HEK293T (cell line): ENCODE data around the gene LMO7.
A peak's percentile ranks its signal among the peaks of the same experiment; 100 is the strongest.
"Not testable (repeated sequence)": the region's sequence is repeated elsewhere in the genome, so short reads cannot be mapped to it uniquely, and the experiment has no call there.

Experiments used
- CTCF ChIA-PET: fragments of 350-600 bp; formaldehyde crosslinking; extraction: SDS; loops from one replicate; lab custom pipeline; 2021; ENCODE audit warnings: antibody characterized with exemption, inconsistent platforms; lab: Yijun Ruan, JAX
- POLR2A ChIA-PET: fragments of 350-600 bp; formaldehyde crosslinking; extraction: SDS; loops from one replicate; lab custom pipeline; 2020; ENCODE audit warnings: antibody characterized with exemption, inconsistent platforms; lab: Yijun Ruan, JAX
- DNase-seq: peaks from one replicate; pipeline ENCODE4 v3.0.0; 2012; ENCODE audit warnings: mixed read lengths; ENCODE audit errors: extremely low spot score
- ARNT ChIP-seq: fragments of 450-650 bp; IDR thresholded peaks from 2 replicates; pipeline ENCODE4 v1.6.1; 2017; ENCODE audit warnings: mild to moderate bottlenecking
- BHLHE40 ChIP-seq: fragments of 450-650 bp; IDR thresholded peaks from 2 replicates; pipeline ENCODE4 v1.6.1; 2016; ENCODE audit warnings: mild to moderate bottlenecking, moderate library complexity, borderline replicate concordance
- CTBP1 ChIP-seq: fragments of 450-650 bp; IDR thresholded peaks from 2 replicates; pipeline ENCODE4 v1.6.1; 2016; ENCODE audit warnings: borderline replicate concordance
- ELF4 ChIP-seq: fragments of 450-650 bp; IDR thresholded peaks from 2 replicates; pipeline ENCODE4 v1.6.1; 2017; ENCODE audit warnings: antibody characterized with exemption
- FOXA1 ChIP-seq: fragments of 450-650 bp; IDR thresholded peaks from 2 replicates; pipeline ENCODE4 v1.6.1; 2016; ENCODE audit warnings: mild to moderate bottlenecking
- FOXK2 ChIP-seq: fragments of 450-650 bp; IDR thresholded peaks from 2 replicates; pipeline ENCODE4 v1.6.1; 2016; ENCODE audit warnings: mild to moderate bottlenecking
- FOXM1 ChIP-seq: fragments of 450-650 bp; IDR thresholded peaks from 2 replicates; pipeline ENCODE4 v1.6.1; 2017; ENCODE audit warnings: mild to moderate bottlenecking, borderline replicate concordance
- HDGF ChIP-seq: fragments of 450-650 bp; IDR thresholded peaks from 2 replicates; pipeline ENCODE4 v1.6.1; 2017; ENCODE audit warnings: antibody characterized with exemption, borderline replicate concordance
- L3MBTL2 ChIP-seq: fragments of 450-650 bp; conservative IDR thresholded peaks from 2 replicates; pipeline ENCODE4 v1.6.1; 2016; ENCODE audit warnings: mild to moderate bottlenecking
- LEF1 ChIP-seq: fragments of 450-650 bp; IDR thresholded peaks from 2 replicates; pipeline ENCODE4 v1.6.1; 2017; ENCODE audit warnings: mild to moderate bottlenecking, borderline replicate concordance
- NFRKB ChIP-seq: fragments of 450-650 bp; IDR thresholded peaks from 2 replicates; pipeline ENCODE4 v1.6.1; 2016; ENCODE audit warnings: mild to moderate bottlenecking, moderate library complexity
- SP1 ChIP-seq: fragments of 450-650 bp; IDR thresholded peaks from 2 replicates; pipeline ENCODE4 v1.6.1; 2017
- SUZ12 ChIP-seq: fragments of 450-650 bp; IDR thresholded peaks from 2 replicates; pipeline ENCODE4 v1.6.1; 2016; ENCODE audit warnings: mild to moderate bottlenecking
- TARDBP ChIP-seq: fragments of 450-650 bp; IDR thresholded peaks from 2 replicates; pipeline ENCODE4 v1.6.1; 2016
- ZNF384 ChIP-seq: fragments of 450-650 bp; IDR thresholded peaks from 2 replicates; pipeline ENCODE4 v1.6.1; 2016
- TF ChIP-seq, protein P1 (sequence below): fragments of 450-650 bp; IDR thresholded peaks from 2 replicates; pipeline ENCODE4 v1.6.1; 2016

LMO7 gene

GRCh38 chr13:75776550-75776949 is 140.4 kb downstream of the LMO7 start:
- CTCF ChIA-PET = interaction anchor here (0.5 to 1.2 kb wide), 3 partner anchors 11 to 81 kb away, joined by 3 to 5 read pairs (median 3); no protein-coding TSS in a partner anchor
- DNase-seq = no peak
- POLR2A ChIA-PET = no interaction called here
- no peak for TF ChIP-seq FOXA1
- TF ChIP-seq NFRKB = no peak
- TF ChIP-seq ARNT = no peak
- no peak for TF ChIP-seq ZNF384
- no peak for TF ChIP-seq FOXM1
- TF ChIP-seq LEF1 = no peak
- TF ChIP-seq ELF4 = no peak

DNA sequence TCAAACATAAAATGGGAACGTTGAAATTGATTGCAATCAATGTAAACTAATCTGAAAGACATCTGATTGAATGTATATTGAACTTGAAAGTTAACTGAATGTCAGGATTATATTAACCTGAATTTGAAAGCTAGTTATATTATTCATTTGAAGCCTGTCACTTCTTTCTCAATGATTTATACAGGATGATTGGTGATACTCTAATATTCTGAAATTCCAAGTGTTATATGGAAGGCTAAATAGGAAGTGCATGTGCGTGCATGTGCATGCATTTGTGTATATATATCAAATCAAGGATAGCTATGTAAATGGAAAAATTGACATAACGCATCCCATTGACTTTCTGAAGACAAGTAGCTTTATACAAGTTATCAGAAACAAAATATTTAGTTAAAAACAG is 143.3 kb downstream of the LMO7 start:
- CTCF ChIA-PET = no interaction called here
- POLR2A ChIA-PET = no interaction called here
- DNase-seq = no peak
- TF ChIP-seq FOXM1 (no peak), TARDBP (no peak), FOXA1 (no peak), CTBP1 (no peak), SP1 (no peak), BHLHE40 (no peak), SUZ12 (no peak), NFRKB (no peak), ZNF384 (no peak), ELF4 (no peak), L3MBTL2 (no peak), HDGF (no peak), LEF1 (no peak), ARNT (no peak), FOXK2 (no peak)
- TF ChIP-seq, protein P1, sequence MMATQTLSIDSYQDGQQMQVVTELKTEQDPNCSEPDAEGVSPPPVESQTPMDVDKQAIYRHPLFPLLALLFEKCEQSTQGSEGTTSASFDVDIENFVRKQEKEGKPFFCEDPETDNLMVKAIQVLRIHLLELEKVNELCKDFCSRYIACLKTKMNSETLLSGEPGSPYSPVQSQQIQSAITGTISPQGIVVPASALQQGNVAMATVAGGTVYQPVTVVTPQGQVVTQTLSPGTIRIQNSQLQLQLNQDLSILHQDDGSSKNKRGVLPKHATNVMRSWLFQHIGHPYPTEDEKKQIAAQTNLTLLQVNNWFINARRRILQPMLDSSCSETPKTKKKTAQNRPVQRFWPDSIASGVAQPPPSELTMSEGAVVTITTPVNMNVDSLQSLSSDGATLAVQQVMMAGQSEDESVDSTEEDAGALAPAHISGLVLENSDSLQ = no peak

GRCh38 chr13:75780103-75780502 is 144.0 kb downstream of the LMO7 start:
- CTCF ChIA-PET = not testable (repeated sequence)

DNA sequence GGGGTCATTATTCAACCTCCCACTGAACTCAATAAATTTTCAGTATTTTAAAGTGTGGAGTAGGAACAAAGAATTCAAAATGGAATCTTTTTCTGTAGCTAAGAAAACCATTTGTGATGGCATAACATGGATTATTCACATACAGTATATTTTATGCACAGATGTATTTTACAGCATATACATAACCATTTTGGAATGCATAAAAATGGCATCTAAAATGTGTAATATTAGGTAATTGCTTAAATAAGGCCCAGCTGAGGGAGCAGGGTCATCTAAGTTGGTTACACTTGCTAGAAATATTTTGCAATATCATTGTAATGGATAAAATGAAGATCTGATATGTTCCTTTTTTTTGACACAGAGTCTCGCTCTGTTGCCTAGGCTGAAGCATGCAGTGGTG is 146.9 kb downstream of the LMO7 start:
- ChIA-PET CTCF (interaction anchor here (1.7 kb wide), 1 partner anchor 87 kb away, joined by 6 read pairs; no protein-coding TSS in a partner anchor), POLR2A (no interaction called here)
- DNase-seq = no peak
- TF ChIP-seq L3MBTL2 (no peak), NFRKB (no peak), FOXK2 (no peak), ELF4 (no peak), ARNT (no peak), BHLHE40 (no peak), CTBP1 (no peak), LEF1 (no peak), FOXM1 (no peak), HDGF (no peak), TARDBP (no peak), SP1 (no peak), ZNF384 (no peak), FOXA1 (no peak), SUZ12 (no peak)
- TF ChIP-seq, protein P1 = no peak

More at GRCh38 chr13:75780103-75780502, 144.0 kb downstream of the LMO7 start:
- POLR2A ChIA-PET, DNase-seq: not testable (repeated sequence)

DNA sequence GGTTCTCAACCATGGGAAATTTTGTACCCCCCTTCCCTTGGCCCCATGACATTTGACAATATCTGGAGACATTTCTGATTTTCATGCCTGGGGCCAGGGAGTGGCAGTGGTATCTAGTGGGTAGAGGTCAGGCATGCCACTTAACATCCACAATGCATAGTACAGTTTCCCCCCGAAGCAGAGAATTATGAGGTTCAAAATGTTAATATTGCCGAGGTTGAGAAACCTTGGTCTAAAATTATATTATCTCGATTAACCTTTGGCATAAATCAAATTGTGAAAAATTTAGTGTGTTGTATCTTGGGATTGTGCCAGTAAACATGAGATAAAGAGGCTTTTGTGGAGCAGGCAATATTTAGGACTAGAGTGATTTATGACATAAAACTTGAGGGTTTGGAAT is 147.9 kb downstream of the LMO7 start:
- no peak for DNase-seq
- POLR2A ChIA-PET = no interaction called here

GRCh38 chr13:75785130-75785529 is 149.0 kb downstream of the LMO7 start:
- POLR2A ChIA-PET = no interaction called here
- TF ChIP-seq TARDBP = no peak
- TF ChIP-seq LEF1 = no peak
- TF ChIP-seq CTBP1 = no peak
- TF ChIP-seq, protein P1 = no peak
- no peak for TF ChIP-seq ELF4
- TF ChIP-seq FOXA1 = no peak
- no peak for TF ChIP-seq HDGF
- no peak for TF ChIP-seq SUZ12
- TF ChIP-seq ARNT = no peak
- no peak for TF ChIP-seq ZNF384
- no peak for TF ChIP-seq NFRKB
- no peak for TF ChIP-seq SP1
- no peak for DNase-seq
- CTCF ChIA-PET = no interaction called here

More for the DNA sequence above, 147.9 kb downstream of the LMO7 start:
- TF ChIP-seq, protein P1 = peak; percentile 29; the same call in 1 of the 2 replicates
- no peak for TF ChIP-seq L3MBTL2
- TF ChIP-seq FOXM1 = no peak
- CTCF ChIA-PET = no interaction called here
